ENCODE results near the gene LEP.
"Not testable (repeated sequence)": the region's sequence is repeated elsewhere in the genome, so short reads cannot be mapped to it uniquely, and the experiment has no call there.

LEP gene

GRCh38 chr7:128270826-128271272 lies 29.8 kb downstream of the LEP start:
- in situ Hi-C loops (cut with MboI; ENCODE audit: low sequenced_read_pairs) = no loop called here

GRCh38 chr7:128271471-128271941 lies 30.4 kb downstream of the LEP start:
- in situ Hi-C loops (cut with MboI; ENCODE audit: low sequenced_read_pairs) = no loop called here

GRCh38 chr7:128271942-128272481 lies 30.9 kb downstream of the LEP start:
- in situ Hi-C loops (cut with MboI; ENCODE audit: low sequenced_read_pairs) = no loop called here

- in situ Hi-C loops (cut with MboI; ENCODE audit: low sequenced_read_pairs) = no loop called here
Observed at GRCh38 chr7:128274246-128274883, 33.3 kb downstream of the LEP start.

- in situ Hi-C loops (cut with MboI; ENCODE audit: low sequenced_read_pairs) = no loop called here
Observed at GRCh38 chr7:128274884-128275603, 34.0 kb downstream of the LEP start.

- in situ Hi-C loops (cut with MboI; ENCODE audit: low sequenced_read_pairs) = no loop called here
Observed at GRCh38 chr7:128275681-128276080, 34.6 kb downstream of the LEP start.

- in situ Hi-C loops (cut with MboI; ENCODE audit: low sequenced_read_pairs) = no loop called here
Observed at GRCh38 chr7:128278366-128278765, 37.3 kb downstream of the LEP start.

- in situ Hi-C loops (cut with MboI; ENCODE audit: low sequenced_read_pairs) = no loop called here
Observed at GRCh38 chr7:128279124-128279713, 38.1 kb downstream of the LEP start.

- in situ Hi-C loops (cut with MboI; ENCODE audit: low sequenced_read_pairs) = not testable (repeated sequence)
Observed at GRCh38 chr7:128280451-128280850, 39.4 kb downstream of the LEP start.

GRCh38 chr7:128281605-128282380 lies 40.7 kb downstream of the LEP start:
- in situ Hi-C loops (cut with MboI; ENCODE audit: low sequenced_read_pairs) = no loop called here

GRCh38 chr7:128284102-128284501 lies 43.0 kb downstream of the LEP start:
- in situ Hi-C loops (cut with MboI; ENCODE audit: low sequenced_read_pairs) = no loop called here

GRCh38 chr7:128287556-128287955 lies 46.5 kb downstream of the LEP start:
- in situ Hi-C loops (cut with MboI; ENCODE audit: low sequenced_read_pairs) = no loop called here

- in situ Hi-C loops (cut with MboI; ENCODE audit: low sequenced_read_pairs) = not testable (repeated sequence)
Observed at GRCh38 chr7:128298004-128298403, 56.9 kb downstream of the LEP start.

GRCh38 chr7:128299109-128299607 lies 58.1 kb downstream of the LEP start:
- in situ Hi-C loops (cut with MboI; ENCODE audit: low sequenced_read_pairs) = no loop called here

GRCh38 chr7:128302139-128302538 lies 61.1 kb downstream of the LEP start:
- in situ Hi-C loops (cut with MboI; ENCODE audit: low sequenced_read_pairs) = no loop called here

GRCh38 chr7:128303133-128303532 lies 62.1 kb downstream of the LEP start:
- in situ Hi-C loops (cut with MboI; ENCODE audit: low sequenced_read_pairs) = no loop called here

GRCh38 chr7:128303643-128304042 lies 62.6 kb downstream of the LEP start:
- in situ Hi-C loops (cut with MboI; ENCODE audit: low sequenced_read_pairs) = no loop called here

- in situ Hi-C loops (cut with MboI; ENCODE audit: low sequenced_read_pairs) = no loop called here
Observed at GRCh38 chr7:128304212-128304611, 63.1 kb downstream of the LEP start.

- in situ Hi-C loops (cut with MboI; ENCODE audit: low sequenced_read_pairs) = no loop called here
Observed at GRCh38 chr7:128307061-128307460, 66.0 kb downstream of the LEP start.
